K562 (cell line): ENCODE results near the gene ZP1. TPM values are rescaled to one million over a fixed set of nuclear protein-coding genes. Genes with fewer than 3 reads are reported as not detected.

Experiments
- ATAC-seq: fragments of 200-7000 bp; cut with Tn5 transposase; 3 replicates; pipeline ENCODE4 v1.9.1; 2020; ENCODE audit warnings: moderate library complexity
- BruUV-seq: library from RNA; stranded (reverse); fragments of 400-500 nt; replicated peaks from 2 replicates; lab custom pipeline; 2021; lab: Mats Ljungman, UMichigan
- CTCF ChIA-PET: fragments of 300-600 bp; formaldehyde crosslinking; extraction: SDS; loops from one replicate; lab custom pipeline; 2021; ENCODE audit warnings: low intra/inter-chr PET ratio; lab: Yijun Ruan, JAX
- POLR2A ChIA-PET: fragments of 300-600, 350-650 bp; sonication (Branson Sonifier 250); formaldehyde crosslinking; extraction: SDS; loops from one replicate; lab custom pipeline; 2021; ENCODE audit warnings: antibody characterized with exemption, inconsistent platforms; lab: Yijun Ruan, JAX
- DNase-seq, 4 experiments: peaks; one replicate each; pipeline versions ENCODE4 v3.0.0 to v3.0.0-alpha.2; 2011 to 2018; ENCODE audit warnings: low spot score in 3 of 4, mixed read lengths in 3 of 4; ENCODE audit errors: extremely low read depth in 1 of 4
- FAIRE-seq: peaks from 2 replicates; lab custom pipeline; 2011; peaks lifted over from hg19 to GRCh38; lab: Jason Lieb, UNC
- H2AFZ ChIP-seq: 2 replicates; pipeline ENCODE4 v1.6.0; 2011; ENCODE audit warnings: low read depth, low read length, control low read depth, inconsistent platforms
- H3K27ac ChIP-seq: fragments of 200-600 bp; 3 replicates; pipeline ENCODE4 v1.8.0; 2011; ENCODE audit warnings: low read depth, mild to moderate bottlenecking, control low read depth, inconsistent platforms, low read length, moderate library complexity, mixed read lengths; ENCODE audit errors: extremely low read depth
- H3K27me3 ChIP-seq, 2 experiments: fragments of 300-600 bp in 1 of 2; 2 replicates in 1 of 2; 3 replicates in 1 of 2; pipeline versions ENCODE4 v1.6.0 to v1.8.0; 2011; ENCODE audit warnings: inconsistent platforms in 2 of 2, low read length in 2 of 2, mild to moderate bottlenecking in 1 of 2, mixed read lengths in 1 of 2, moderate library complexity in 1 of 2; ENCODE audit not compliant: control insufficient read depth in 2 of 2, insufficient read depth in 2 of 2
- H3K36me3 ChIP-seq: fragments of 300-600 bp; 3 replicates; pipeline ENCODE4 v1.8.0; 2011; ENCODE audit warnings: mild to moderate bottlenecking, low read length, inconsistent platforms; ENCODE audit not compliant: control insufficient read depth, insufficient read depth
- H3K4me1 ChIP-seq, 2 experiments: fragments of 200-600 bp in 1 of 2; replicated peaks in 1 of 2; 2 replicates in 1 of 2; 3 replicates in 1 of 2; pipeline versions ENCODE4 v1.5.1 to v1.8.0; 2011; ENCODE audit warnings: inconsistent platforms in 2 of 2, low read length in 2 of 2, mild to moderate bottlenecking in 1 of 2, mixed read lengths in 1 of 2, moderate library complexity in 1 of 2; ENCODE audit not compliant: control insufficient read depth in 2 of 2, insufficient read depth in 2 of 2
- H3K4me2 ChIP-seq: 2 replicates; pipeline ENCODE4 v1.6.1; 2011; ENCODE audit warnings: low read length, control low read depth, inconsistent platforms, mixed read lengths; ENCODE audit not compliant: insufficient read depth
- H3K4me3 ChIP-seq: fragments of 200-600 bp; sonication (generic), shearing (Covaris generic); 2 replicates; pipeline ENCODE4 v1.5.1; 2016; ENCODE audit warnings: control low read depth, inconsistent platforms
- H3K79me2 ChIP-seq: fragments of 200-600 bp; 3 replicates; pipeline ENCODE4 v1.8.0; 2011; ENCODE audit warnings: low read length, inconsistent platforms; ENCODE audit not compliant: control insufficient read depth, insufficient read depth
- H3K9ac ChIP-seq, 2 experiments: 2 replicates each; pipeline versions ENCODE4 v1.6.0 to v1.6.1; 2011; ENCODE audit warnings: low read depth in 2 of 2, low read length in 2 of 2, control low read depth in 1 of 2, inconsistent platforms in 1 of 2, mild to moderate bottlenecking in 1 of 2, mixed read lengths in 1 of 2; ENCODE audit not compliant: insufficient read depth in 1 of 2
- H3K9me1 ChIP-seq: one replicate; pipeline ENCODE4 v1.6.0; 2011; ENCODE audit warnings: inconsistent platforms, mild to moderate bottlenecking, low read length, moderate library complexity; ENCODE audit not compliant: control insufficient read depth, insufficient read depth
- H3K9me3 ChIP-seq: replicated peaks from 2 replicates; pipeline ENCODE4 v1.5.1; 2011; ENCODE audit warnings: low read depth, low read length, inconsistent platforms; ENCODE audit not compliant: control insufficient read depth, insufficient read depth
- H4K20me1 ChIP-seq: replicated peaks from 2 replicates; pipeline ENCODE4 v1.6.1; 2011; ENCODE audit warnings: low read length, inconsistent platforms, mixed read lengths; ENCODE audit not compliant: control insufficient read depth, insufficient read depth
- GATAD2A ChIP-seq: fragments of 450-650 bp; IDR thresholded peaks from 2 replicates; pipeline ENCODE4 v1.6.1; 2017
- WGBS: fragments of 100-300 bp; shearing (Covaris generic); methylation state at CpG from one replicate; pipeline ENCODE4 v1.1.6; 2016; ENCODE audit warnings: low coverage, mixed read lengths; ENCODE audit not compliant: insufficient coverage; ENCODE audit errors: missing lambda C conversion rate; 5-methylcytosine and 5-hydroxymethylcytosine counted together
- in situ Hi-C: fragments of 300-500 bp; cut with MboI; formaldehyde crosslinking; loops from 4 replicates; pipeline ENCODE4 v1.15.0; 2018; ENCODE audit warnings: inconsistent platforms, mixed read lengths
- intact Hi-C: fragments of 100-400 bp; cut with micrococcal nuclease; formaldehyde crosslinking; loops from 2 replicates; pipeline ENCODE4 v1.14.2; 2022
- polyA plus RNA-seq, 8 experiments: library from polyadenylated mRNA; depleted of rRNA in 4 of 8; stranded (reverse) in 5 of 8; unstranded in 3 of 8; fragments of >200 nt; fragmentation: Nextera tagmentation in 2 of 8; fragmentation: Illumina TruSeq in 1 of 8; extraction: Ambion mirVana in 2 of 8; extraction: Trizol in 1 of 8; gene quantifications; 2 replicates each; pipeline versions ENCODE4 v1.2.1 to v1.2.3, GENCODE V29; 2011 to 2014; ENCODE audit warnings: inconsistent platforms in 1 of 8, missing spikeins in 1 of 8
- total RNA-seq, 7 experiments: library from RNA; depleted of rRNA in 6 of 7; stranded (reverse); fragments of >200 nt in 6 of 7; fragmentation: Illumina TruSeq in 2 of 7; extraction: Trizol in 2 of 7; gene quantifications; 2 replicates each; pipeline versions ENCODE4 v1.2.1 to v1.2.3, GENCODE V29; 2011 to 2021; ENCODE audit warnings: low replicate concordance in 1 of 7
- TF ChIP-seq, protein P1 (sequence below): fragments of 250-450 bp; sonication (Bioruptor Pico); IDR thresholded peaks from 2 replicates; pipeline ENCODE4 v1.4.0; 2020; ENCODE audit warnings: mild to moderate bottlenecking, moderate library complexity

Gene ZP1
- total and polyA plus RNA-seq, 9 of the 15 experiments (the other 6 are each of a cell fraction or from before 2014, with no cell fraction given) = 0.11 to 0.15 TPM; not detected in 7

DNA sequence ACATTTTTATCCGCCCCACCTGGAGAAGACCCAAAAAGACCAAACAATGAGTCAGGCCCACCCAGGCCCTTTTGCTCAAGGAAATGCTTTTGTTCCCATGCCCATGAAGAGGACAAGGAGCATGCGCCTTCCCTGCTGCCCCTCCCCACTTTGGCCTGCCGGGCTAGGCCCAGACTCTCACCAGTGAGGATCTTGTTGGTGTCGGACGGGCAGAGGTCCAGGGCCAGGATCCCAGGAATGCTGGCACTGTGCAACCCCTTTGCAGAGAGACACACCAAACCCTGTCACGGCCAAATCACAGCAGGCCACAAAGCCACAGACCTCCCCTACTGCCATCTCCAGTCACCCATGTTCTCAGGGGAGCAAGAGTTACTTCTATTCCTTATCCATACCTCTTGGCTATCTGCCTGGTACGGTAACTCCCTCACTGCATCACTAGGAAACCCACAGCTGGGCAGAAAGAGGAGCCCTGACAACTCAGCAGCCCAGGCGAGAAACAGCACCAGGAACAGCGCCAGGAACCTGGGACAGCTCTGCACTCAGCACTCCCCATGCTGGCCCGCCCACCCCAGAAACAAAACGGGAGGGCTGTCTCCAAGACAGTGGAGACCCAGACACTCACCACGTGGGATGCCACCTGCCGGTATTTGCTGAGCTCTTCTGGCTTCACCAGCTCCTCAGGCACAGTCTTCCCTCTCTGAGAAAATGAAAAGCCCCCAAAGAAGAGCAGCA, 33.5 kb downstream of the ZP1 start:
- BruUV-seq = no TSS peak
- no peak overlapping the region for H3K27ac ChIP-seq
- WGBS = 84% methylated on average over 7 of the region's 13 CpGs
- H3K4me1 ChIP-seq = peaks cover 0 to 14% of the 10 kb centered on the region in 2 experiments; a peak in 4 of 5 replicates
- no peak for DNase-seq
- TF ChIP-seq, protein P1, sequence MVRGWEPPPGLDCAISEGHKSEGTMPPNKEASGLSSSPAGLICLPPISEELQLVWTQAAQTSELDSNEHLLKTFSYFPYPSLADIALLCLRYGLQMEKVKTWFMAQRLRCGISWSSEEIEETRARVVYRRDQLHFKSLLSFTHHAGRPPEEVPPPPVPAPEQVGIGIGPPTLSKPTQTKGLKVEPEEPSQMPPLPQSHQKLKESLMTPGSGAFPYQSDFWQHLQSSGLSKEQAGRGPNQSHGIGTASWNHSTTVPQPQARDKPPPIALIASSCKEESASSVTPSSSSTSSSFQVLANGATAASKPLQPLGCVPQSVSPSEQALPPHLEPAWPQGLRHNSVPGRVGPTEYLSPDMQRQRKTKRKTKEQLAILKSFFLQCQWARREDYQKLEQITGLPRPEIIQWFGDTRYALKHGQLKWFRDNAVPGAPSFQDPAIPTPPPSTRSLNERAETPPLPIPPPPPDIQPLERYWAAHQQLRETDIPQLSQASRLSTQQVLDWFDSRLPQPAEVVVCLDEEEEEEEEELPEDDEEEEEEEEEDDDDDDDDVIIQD (CRISPR knock-in tag) = no peak
- no peak for TF ChIP-seq GATAD2A
- peaks cover 37% of the 10 kb centered on the region for H3K79me2 ChIP-seq
- intact Hi-C loops (no loop called here), in situ Hi-C loops (no loop called here)
- no peak overlapping the region for H3K4me2 ChIP-seq
- no peaks in the 10 kb centered on the region for H3K27me3 ChIP-seq
- FAIRE-seq = no peak
- peaks cover 95% of the 10 kb centered on the region for H3K36me3 ChIP-seq
- peaks cover 30% of the 10 kb centered on the region for H4K20me1 ChIP-seq
- no peak overlapping the region for H3K4me3 ChIP-seq
- H3K9ac ChIP-seq = 0 out of 4 replicates have a peak overlapping the region, but pooled peaks of 1 of the 2 experiments have one; percentile 31
- H2AFZ ChIP-seq = no peak overlapping the region
- POLR2A ChIA-PET = interaction anchor here (0.7 to 1.9 kb wide), 4 partner anchors 13 to 93 kb away, joined by 3 to 7 read pairs (median 3); partner anchors contain the start of gene TMEM109
- H3K9me3 ChIP-seq = no peaks in the 10 kb centered on the region
- no peak for ATAC-seq
- H3K9me1 ChIP-seq = peaks cover 3% of the 10 kb centered on the region
- CTCF ChIA-PET = interaction anchor here (1.0 kb wide), 1 partner anchor 126 kb away, joined by 4 read pairs; no protein-coding TSS in a partner anchor
